Central memory CD8-positive, alpha-beta T cell (primary cell): ENCODE results near the gene CABLES1.

Experiments used
- ATAC-seq: fragments of 150-1000 bp; cut with Tn5 transposase; replicated peaks from 2 replicates; pipeline ENCODE4 v1.10.0; 2022; ENCODE audit warnings: mild to moderate bottlenecking, moderate FRiP score, moderate number of reproducible peaks; ENCODE audit not compliant: poor library complexity, severe bottlenecking; ENCODE audit errors: extremely low read depth
- DNase-seq, 2 donors: peaks; one replicate each; pipeline ENCODE4 v3.0.0; 2021; ENCODE audit warnings: low spot score in 2 of 2
- H3K27ac Mint-ChIP-seq: one replicate; pipeline ENCODE4 v1.8.0; 2022; ENCODE audit warnings: low read depth, mild to moderate bottlenecking, moderate library complexity, mixed read lengths
- H3K27me3 Mint-ChIP-seq: one replicate; pipeline ENCODE4 v1.8.0; 2022; ENCODE audit warnings: mixed read lengths
- H3K36me3 Mint-ChIP-seq: one replicate; pipeline ENCODE4 v1.8.0; 2022; ENCODE audit warnings: mild to moderate bottlenecking, moderate library complexity, mixed read lengths; ENCODE audit not compliant: insufficient read depth
- H3K4me1 Mint-ChIP-seq: one replicate; pipeline ENCODE4 v1.8.0; 2022; ENCODE audit warnings: mixed read lengths
- H3K4me3 Mint-ChIP-seq: one replicate; pipeline ENCODE4 v1.8.0; 2022; ENCODE audit warnings: mild to moderate bottlenecking, moderate library complexity, mixed read lengths
- H3K9me3 Mint-ChIP-seq: one replicate; pipeline ENCODE4 v1.8.0; 2022; ENCODE audit warnings: mixed read lengths

CABLES1 gene

GRCh38 chr18:23244401-23244800 lies 109.1 kb downstream of the CABLES1 start:
- Mint-ChIP-seq H3K4me1 (no peaks in the 10 kb centered on the region), H3K9me3 (no peaks in the 10 kb centered on the region), H3K27me3 (no peaks in the 10 kb centered on the region), H3K4me3 (no peak overlapping the region), H3K36me3 (no peaks in the 10 kb centered on the region), H3K27ac (no peak overlapping the region)
- ATAC-seq: no peak
- no peak for DNase-seq

DNA sequence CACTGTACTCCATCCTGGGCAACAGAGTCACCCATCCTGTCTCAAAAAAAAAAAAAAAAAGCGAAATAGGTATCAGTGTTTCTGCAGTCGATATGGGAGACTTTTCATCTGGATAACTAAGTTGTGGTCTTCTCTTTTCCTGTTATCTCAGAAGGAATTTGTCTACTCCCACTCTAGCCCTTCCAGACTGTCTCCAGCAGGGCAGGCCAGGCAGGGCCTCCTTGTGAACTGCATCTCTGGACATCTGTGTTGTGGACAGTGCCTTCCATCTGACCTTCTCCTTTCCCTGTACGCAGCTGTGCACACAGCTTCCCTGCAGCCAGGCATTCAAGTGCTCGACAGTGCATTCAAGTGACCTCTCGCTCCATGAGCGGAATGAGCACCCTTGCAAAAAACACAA lies 110.2 kb downstream of the CABLES1 start:
- no peak for DNase-seq
- Mint-ChIP-seq H3K9me3 (no peaks in the 10 kb centered on the region), H3K27me3 (no peaks in the 10 kb centered on the region), H3K4me3 (no peak overlapping the region), H3K36me3 (no peaks in the 10 kb centered on the region), H3K27ac (no peak overlapping the region), H3K4me1 (no peaks in the 10 kb centered on the region)
- no peak for ATAC-seq

- Mint-ChIP-seq H3K4me1 (no peaks in the 10 kb centered on the region), H3K27ac (no peak overlapping the region), H3K4me3 (no peak overlapping the region), H3K9me3 (no peaks in the 10 kb centered on the region), H3K36me3 (no peaks in the 10 kb centered on the region), H3K27me3 (no peaks in the 10 kb centered on the region)
- no peak for ATAC-seq
- DNase-seq: no peak
These were observed 112.0 kb downstream of the CABLES1 start for GRCh38 chr18:23247331-23247730.

- H3K27me3 Mint-ChIP-seq: no peaks in the 10 kb centered on the region
- no peak overlapping the region for H3K27ac Mint-ChIP-seq
- H3K36me3 Mint-ChIP-seq: no peaks in the 10 kb centered on the region
- ATAC-seq (no peak), DNase-seq (no peak)
- H3K4me1 Mint-ChIP-seq: no peaks in the 10 kb centered on the region
- H3K9me3 Mint-ChIP-seq: no peaks in the 10 kb centered on the region
- H3K4me3 Mint-ChIP-seq: no peak overlapping the region
These were observed 112.6 kb downstream of the CABLES1 start for GRCh38 chr18:23247896-23248295.

DNA sequence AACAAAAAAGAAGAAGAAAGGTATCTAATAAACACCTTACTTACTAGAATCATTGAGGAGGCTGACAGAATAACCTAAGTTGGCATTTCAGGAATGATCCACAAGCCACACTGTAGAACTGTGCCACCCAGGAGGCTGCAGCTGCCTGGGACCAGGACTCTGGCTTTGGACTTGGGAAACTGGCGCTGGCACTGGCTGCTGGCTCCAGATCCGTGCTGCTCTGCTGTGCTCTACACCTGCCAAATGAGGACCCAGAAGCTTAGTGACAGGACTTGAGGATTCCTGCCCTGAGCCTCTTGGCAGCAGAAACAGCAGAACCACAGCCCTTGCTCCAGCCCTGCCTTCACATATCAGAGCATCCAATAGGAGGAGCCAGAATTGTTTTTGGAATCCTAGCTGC lies 113.5 kb downstream of the CABLES1 start:
- Mint-ChIP-seq H3K4me1 (no peaks in the 10 kb centered on the region), H3K36me3 (no peaks in the 10 kb centered on the region), H3K9me3 (no peaks in the 10 kb centered on the region), H3K4me3 (no peak overlapping the region), H3K27me3 (no peaks in the 10 kb centered on the region), H3K27ac (no peak overlapping the region)
- ATAC-seq (no peak), DNase-seq (no peak)

DNA sequence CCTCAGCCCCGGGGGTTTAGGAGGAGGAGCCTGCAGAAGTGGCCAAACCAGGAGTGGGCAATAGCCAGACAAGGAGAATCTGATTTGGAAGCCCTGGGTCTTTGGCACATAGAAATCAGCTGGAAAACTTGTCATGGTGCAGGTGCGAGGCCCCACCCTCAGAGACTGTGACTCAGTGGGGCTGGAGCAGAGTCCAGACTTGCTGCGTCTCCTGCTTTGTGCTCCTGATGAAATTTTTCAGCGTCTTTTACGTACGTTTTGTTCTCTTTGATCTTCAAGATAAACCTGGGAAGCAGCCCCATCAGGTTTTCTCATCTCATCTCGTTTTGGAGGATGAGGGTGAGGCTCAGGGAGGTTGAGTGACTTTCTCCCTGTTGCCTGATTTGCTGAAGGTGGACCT lies 114.1 kb downstream of the CABLES1 start:
- H3K4me1 Mint-ChIP-seq: no peaks in the 10 kb centered on the region
- no peak overlapping the region for H3K4me3 Mint-ChIP-seq
- no peaks in the 10 kb centered on the region for H3K9me3 Mint-ChIP-seq
- ATAC-seq (no peak), DNase-seq (no peak)
- no peak overlapping the region for H3K27ac Mint-ChIP-seq
- H3K36me3 Mint-ChIP-seq: no peaks in the 10 kb centered on the region
- no peaks in the 10 kb centered on the region for H3K27me3 Mint-ChIP-seq

GRCh38 chr18:23250893-23251656 lies 115.8 kb downstream of the CABLES1 start:
- no peaks in the 10 kb centered on the region for H3K9me3 Mint-ChIP-seq
- no peak overlapping the region for H3K4me3 Mint-ChIP-seq
- no peak for DNase-seq
- H3K27me3 Mint-ChIP-seq: no peaks in the 10 kb centered on the region
- H3K4me1 Mint-ChIP-seq: no peaks in the 10 kb centered on the region
- ATAC-seq: no peak
- no peak overlapping the region for H3K27ac Mint-ChIP-seq
- no peaks in the 10 kb centered on the region for H3K36me3 Mint-ChIP-seq

DNA sequence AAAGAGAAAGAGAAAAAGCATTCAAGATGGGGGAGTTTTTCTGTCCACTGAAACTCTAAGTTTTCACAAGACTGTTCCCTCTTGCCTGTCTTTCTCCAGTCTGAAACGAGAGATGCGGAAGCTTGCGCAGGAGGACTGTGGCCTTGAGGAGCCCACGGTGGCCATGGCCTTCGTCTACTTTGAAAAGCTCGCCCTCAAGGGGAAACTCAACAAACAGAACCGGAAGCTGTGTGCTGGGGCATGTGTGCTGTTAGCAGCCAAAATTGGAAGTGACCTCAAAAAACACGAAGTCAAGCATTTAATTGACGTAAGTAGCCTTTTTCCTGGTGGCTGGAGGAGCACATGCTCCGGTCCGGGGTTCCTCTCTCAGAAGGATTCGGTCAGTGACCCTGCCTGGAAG lies 118.3 kb downstream of the CABLES1 start:
- Mint-ChIP-seq H3K4me3 (no peak overlapping the region), H3K36me3 (no peaks in the 10 kb centered on the region), H3K9me3 (no peaks in the 10 kb centered on the region), H3K27ac (no peak overlapping the region), H3K4me1 (no peaks in the 10 kb centered on the region), H3K27me3 (no peaks in the 10 kb centered on the region)
- ATAC-seq: no peak
- no peak for DNase-seq

DNA sequence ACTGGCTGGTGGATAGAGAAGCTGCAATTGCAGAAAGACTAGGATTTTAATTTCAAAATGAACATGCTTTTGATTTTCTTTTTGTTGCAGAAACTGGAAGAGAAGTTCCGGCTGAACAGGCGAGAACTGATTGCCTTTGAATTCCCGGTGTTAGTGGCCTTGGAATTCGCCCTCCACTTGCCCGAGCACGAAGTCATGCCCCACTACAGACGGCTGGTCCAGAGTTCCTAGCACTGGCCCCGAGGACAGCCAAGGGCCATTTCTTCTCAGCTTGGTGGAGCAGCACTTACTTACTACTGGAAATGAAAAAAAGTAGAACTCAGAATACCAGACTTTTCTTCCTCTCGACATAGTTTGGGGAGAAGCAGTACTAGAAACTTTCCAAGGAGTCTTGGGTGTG lies 121.9 kb downstream of the CABLES1 start:
- Mint-ChIP-seq H3K4me3 (no peak overlapping the region), H3K4me1 (peaks cover 22% of the 10 kb centered on the region), H3K27ac (no peak overlapping the region), H3K27me3 (no peaks in the 10 kb centered on the region), H3K36me3 (no peaks in the 10 kb centered on the region), H3K9me3 (no peaks in the 10 kb centered on the region)
- no peak for DNase-seq
- no peak for ATAC-seq

GRCh38 chr18:23257686-23258565 lies 122.6 kb downstream of the CABLES1 start:
- Mint-ChIP-seq H3K4me1 (peaks cover 22% of the 10 kb centered on the region), H3K9me3 (no peaks in the 10 kb centered on the region), H3K27ac (no peak overlapping the region), H3K4me3 (no peak overlapping the region), H3K36me3 (no peaks in the 10 kb centered on the region), H3K27me3 (no peaks in the 10 kb centered on the region)
- DNase-seq (no peak), ATAC-seq (no peak)

- Mint-ChIP-seq H3K27me3 (no peaks in the 10 kb centered on the region), H3K4me3 (no peak overlapping the region), H3K27ac (peak overlapping the region; percentile 55), H3K36me3 (no peaks in the 10 kb centered on the region), H3K9me3 (no peaks in the 10 kb centered on the region), H3K4me1 (peaks cover 22% of the 10 kb centered on the region)
- DNase-seq (no peak), ATAC-seq (no peak)
These were observed 123.5 kb downstream of the CABLES1 start for GRCh38 chr18:23258566-23259469.
